HG03103 (cell line): ENCODE measurements around the gene ACADS.
"Not testable (repeated sequence)": the region's sequence is repeated elsewhere in the genome, so short reads cannot be mapped to it uniquely, and the experiment has no call there.

Experiments
- ATAC-seq: cut with Tn5 transposase; IDR thresholded peaks from one replicate; pipeline ENCODE4 v1.9.1; 2021; ENCODE audit warnings: low read depth; ENCODE audit not compliant: unreplicated experiment

The ACADS gene

GRCh38 chr12:120724720-120725119 is 906 bp upstream of the ACADS start:
- ATAC-seq: no peak

DNA sequence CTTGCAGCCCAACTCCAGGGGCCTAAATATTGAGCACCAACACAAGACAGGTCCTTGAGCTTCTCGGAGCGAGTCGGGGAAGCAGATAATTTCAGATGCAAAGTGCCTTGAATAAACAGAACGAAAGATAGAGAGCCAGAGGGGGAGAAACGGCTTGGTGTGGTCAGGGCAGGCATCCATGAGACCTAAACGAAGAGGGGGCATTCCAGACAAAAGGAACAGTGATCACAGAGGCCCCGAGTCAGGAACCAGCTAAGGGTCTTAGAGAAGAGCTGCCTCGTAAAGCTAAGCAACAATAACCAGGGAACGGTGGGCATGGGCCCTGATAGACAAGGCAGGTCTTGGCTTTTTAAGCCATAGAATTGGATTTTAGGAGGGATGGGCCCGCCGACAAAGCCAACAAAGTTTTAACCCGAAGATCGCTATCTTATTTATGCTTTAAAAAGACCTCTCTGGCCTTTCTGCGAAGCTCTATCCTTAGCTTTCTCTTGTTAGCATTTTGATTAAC is 421 bp upstream of the ACADS start:
- no peak for ATAC-seq

DNA sequence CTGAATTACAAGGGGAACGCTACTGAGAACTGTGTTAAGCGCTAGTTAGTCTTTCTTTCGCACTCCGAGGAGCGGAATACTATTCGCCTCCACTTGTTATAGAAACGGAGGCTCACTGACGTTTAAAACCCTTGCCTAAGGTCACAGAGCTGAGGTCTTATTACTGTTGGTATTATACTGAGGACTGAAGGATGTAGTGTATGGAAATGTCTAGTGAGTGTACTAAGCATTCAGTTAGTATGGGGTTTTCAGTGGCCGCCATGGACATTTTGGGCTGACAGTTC is 826 bp downstream of the ACADS start:
- no peak for ATAC-seq

DNA sequence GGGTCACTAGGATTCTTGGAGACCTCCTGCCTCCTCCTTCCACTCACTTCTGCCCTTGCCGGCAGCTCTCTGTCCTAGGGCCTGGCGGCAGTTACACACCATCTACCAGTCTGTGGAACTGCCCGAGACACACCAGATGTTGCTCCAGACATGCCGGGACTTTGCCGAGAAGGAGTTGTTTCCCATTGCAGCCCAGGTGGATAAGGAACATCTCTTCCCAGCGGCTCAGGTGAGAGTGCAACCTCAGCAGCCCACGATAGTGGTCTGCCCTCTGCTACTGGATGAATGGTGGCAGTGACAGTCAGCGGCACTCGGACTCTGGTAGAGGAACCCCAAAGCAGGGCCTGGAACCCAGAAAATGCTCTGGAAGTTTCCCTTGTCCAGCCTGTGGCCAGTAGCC is 1.3 kb downstream of the ACADS start:
- ATAC-seq: no peak

- ATAC-seq: not testable (repeated sequence)
Observed at GRCh38 chr12:120732198-120732597, 6.6 kb downstream of the ACADS start.

DNA sequence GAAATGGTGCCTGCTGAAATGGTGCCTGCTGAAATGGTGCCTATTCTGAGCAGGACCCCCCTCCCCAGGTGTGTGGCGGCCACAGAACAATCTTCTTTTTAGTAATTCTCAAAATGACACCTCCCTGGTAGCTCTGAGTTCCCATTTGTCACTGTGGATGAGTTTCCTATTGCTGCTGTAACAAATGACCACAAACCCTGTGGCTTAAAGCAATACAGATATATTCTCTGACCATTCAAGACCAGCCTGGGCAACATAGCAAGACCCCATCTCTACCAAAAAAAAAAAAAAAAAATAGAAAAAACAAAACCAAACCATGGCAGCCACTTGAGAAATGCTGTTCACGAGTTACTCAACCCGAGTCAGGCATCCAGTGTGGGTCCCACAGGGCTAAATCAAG is 7.9 kb downstream of the ACADS start:
- ATAC-seq: no peak

GRCh38 chr12:120734210-120734609 is 8.6 kb downstream of the ACADS start:
- no peak for ATAC-seq

- no peak for ATAC-seq
Observed at GRCh38 chr12:120735181-120735580, 9.6 kb downstream of the ACADS start.

GRCh38 chr12:120736404-120737331 is 11.0 kb downstream of the ACADS start:
- no peak for ATAC-seq

- ATAC-seq: no peak
Observed at GRCh38 chr12:120737557-120738251, 12.1 kb downstream of the ACADS start.

- ATAC-seq: no peak
Observed at GRCh38 chr12:120738252-120739030, 12.8 kb downstream of the ACADS start.

GRCh38 chr12:120739031-120739762 is 13.6 kb downstream of the ACADS start:
- ATAC-seq: no peak

DNA sequence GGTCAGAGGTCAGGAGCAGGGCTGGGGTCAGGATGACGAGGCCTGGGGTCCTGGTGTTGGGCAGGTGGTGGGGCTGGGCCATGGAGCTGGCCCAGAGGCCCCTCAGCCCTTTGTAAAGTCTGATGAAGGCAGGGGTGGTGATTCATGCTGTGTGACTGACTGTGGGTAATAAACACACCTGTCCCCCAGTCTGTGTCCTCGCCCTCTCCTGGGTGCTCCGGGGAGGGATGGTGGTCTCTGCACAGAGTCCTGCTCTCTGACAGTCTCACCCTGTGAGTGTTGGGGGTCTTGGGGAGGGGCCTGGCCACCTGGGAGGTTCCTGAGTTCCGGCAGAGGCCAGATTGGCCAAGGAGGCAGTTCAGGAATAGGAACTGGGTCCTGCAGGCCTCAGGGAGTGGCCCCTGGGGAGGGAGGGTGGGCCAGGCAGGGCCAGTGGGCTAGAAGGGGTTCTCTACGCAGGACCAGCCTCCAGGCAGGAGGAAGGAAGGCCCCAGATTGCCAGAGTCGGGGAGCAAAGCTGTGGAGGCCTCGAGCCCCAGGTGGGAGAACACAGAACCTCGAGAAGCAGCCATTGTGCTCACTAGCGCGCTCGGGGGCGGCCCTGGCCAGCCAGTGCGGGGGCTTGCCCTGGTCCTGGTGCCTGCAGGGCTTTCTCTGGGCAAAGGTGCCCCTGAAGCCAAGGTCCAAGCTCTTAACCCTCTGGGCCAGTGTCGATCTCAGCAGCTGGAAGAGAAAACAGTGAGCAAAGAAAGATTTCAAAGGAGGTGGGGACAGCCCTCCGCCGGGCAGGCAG is 14.4 kb downstream of the ACADS start:
- no peak for ATAC-seq

GRCh38 chr12:120740871-120741270 is 15.2 kb downstream of the ACADS start:
- ATAC-seq: no peak

GRCh38 chr12:120741476-120742421 is 16.1 kb downstream of the ACADS start:
- no peak for ATAC-seq

DNA sequence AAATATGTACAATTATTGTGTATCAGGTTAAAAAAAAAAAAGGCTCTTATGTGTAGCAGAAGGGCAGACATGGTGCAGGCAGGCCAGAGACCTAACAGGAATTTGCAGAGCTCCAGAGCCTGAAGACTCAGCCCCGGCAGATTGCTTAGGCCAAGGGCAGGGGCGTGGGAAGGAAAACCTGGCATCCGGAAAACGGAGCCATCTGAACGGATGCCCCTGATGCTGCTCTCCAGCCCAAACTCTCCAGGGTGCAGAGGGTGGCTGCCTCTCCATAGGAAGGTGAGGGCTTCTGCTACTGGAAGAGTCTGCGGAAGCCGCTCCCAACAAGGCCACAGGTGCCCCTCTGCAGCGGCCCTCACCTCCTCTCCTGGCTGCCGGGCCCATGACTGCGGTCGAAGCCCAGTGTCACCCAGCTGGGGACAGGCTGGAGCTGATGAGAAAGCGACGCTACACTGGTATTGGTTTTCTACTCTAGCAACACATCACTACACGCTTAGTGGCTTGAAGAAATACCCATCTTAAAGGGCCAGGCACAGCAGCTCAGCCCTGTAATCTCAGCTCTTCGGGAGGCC is 19.4 kb downstream of the ACADS start:
- no peak for ATAC-seq

GRCh38 chr12:120748242-120748641 is 22.6 kb downstream of the ACADS start:
- ATAC-seq: no peak

DNA sequence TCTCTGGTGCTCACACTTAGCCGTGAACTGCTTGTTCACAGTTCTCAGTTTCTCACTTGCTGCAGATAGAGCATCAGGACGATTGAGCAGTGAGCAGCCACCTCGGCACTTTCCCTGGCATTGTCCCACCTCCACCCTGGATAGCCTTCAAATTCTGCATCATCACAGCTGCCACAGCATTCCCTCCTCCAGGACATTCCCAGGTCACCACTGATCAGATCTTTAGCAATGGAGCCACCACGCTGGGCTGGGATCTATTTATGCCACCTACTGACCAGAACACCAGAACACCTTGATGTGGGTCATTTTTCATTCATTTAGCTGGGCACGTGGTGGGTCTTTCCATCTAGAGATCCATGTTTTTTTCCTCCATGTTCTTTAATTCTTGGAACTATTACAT is 23.6 kb downstream of the ACADS start:
- ATAC-seq: no peak
